ENCODE measurements around the gene ZNF669.
"Not testable (repeated sequence)": the region's sequence is repeated elsewhere in the genome, so short reads cannot be mapped to it uniquely, and the experiment has no call there.

The ZNF669 gene

GRCh38 chr1:247103859-247104591 lies at the start of gene ZNF669:
Gene ZNF669 (minus strand): TSS chr1:247104356. CDS start chr1:247104199, 157 bp downstream.
- DNase-seq: peak; percentile 95

GRCh38 chr1:247147781-247148180 lies 43.6 kb upstream of the ZNF669 start:
- no peak for DNase-seq

- DNase-seq: not testable (repeated sequence)
Observed at GRCh38 chr1:247147120-247147519, 43.0 kb upstream of the ZNF669 start.

GRCh38 chr1:247146671-247147070 lies 42.5 kb upstream of the ZNF669 start:
- no peak for DNase-seq

- no peak for DNase-seq
Observed at GRCh38 chr1:247145279-247145678, 41.1 kb upstream of the ZNF669 start.

GRCh38 chr1:247139557-247139956 lies 35.4 kb upstream of the ZNF669 start:
- DNase-seq: not testable (repeated sequence)

GRCh38 chr1:247131236-247131635 lies 27.1 kb upstream of the ZNF669 start:
- DNase-seq: no peak

- DNase-seq: not testable (repeated sequence)
Observed at GRCh38 chr1:247127519-247128282, 23.5 kb upstream of the ZNF669 start.

GRCh38 chr1:247126601-247127000 lies 22.4 kb upstream of the ZNF669 start:
- DNase-seq: not testable (repeated sequence)

- DNase-seq: not testable (repeated sequence)
Observed at GRCh38 chr1:247126166-247126565, 22.0 kb upstream of the ZNF669 start.

GRCh38 chr1:247121382-247121781 lies 17.2 kb upstream of the ZNF669 start:
- DNase-seq: no peak

- DNase-seq: not testable (repeated sequence)
Observed at GRCh38 chr1:247120408-247120668, 16.2 kb upstream of the ZNF669 start.

GRCh38 chr1:247119600-247120407 lies 15.6 kb upstream of the ZNF669 start:
- DNase-seq: no peak

- peak; percentile 29 for DNase-seq
Observed at GRCh38 chr1:247118946-247119446, 14.8 kb upstream of the ZNF669 start.

- no peak for DNase-seq
Observed at GRCh38 chr1:247115545-247115944, 11.4 kb upstream of the ZNF669 start.

- no peak for DNase-seq
Observed at GRCh38 chr1:247115141-247115510, 11.0 kb upstream of the ZNF669 start.

- DNase-seq: no peak
Observed at GRCh38 chr1:247114351-247115140, 10.4 kb upstream of the ZNF669 start.

- no peak for DNase-seq
Observed at GRCh38 chr1:247113733-247114271, 9.6 kb upstream of the ZNF669 start.

- no peak for DNase-seq
Observed at GRCh38 chr1:247113094-247113497, 8.9 kb upstream of the ZNF669 start.

GRCh38 chr1:247112479-247112781 lies 8.3 kb upstream of the ZNF669 start:
- no peak for DNase-seq

- DNase-seq: no peak
Observed at GRCh38 chr1:247111700-247112478, 7.7 kb upstream of the ZNF669 start.

GRCh38 chr1:247111259-247111699 lies 7.1 kb upstream of the ZNF669 start:
- no peak for DNase-seq

Data from activated CD4-positive, alpha-beta T cell treated with anti-CD3 and anti-CD28 coated beads, Interleukin-10, Interleukin-2, amounts not matched to agents 100 ng/mL and 50 ng/mL, durations not matched to agents 16 hours and 8 hours (primary cell).